ENCODE results near the gene DNAJC5.
"Not testable (repeated sequence)": the region's sequence is repeated elsewhere in the genome, so short reads cannot be mapped to it uniquely, and the experiment has no call there.

DNAJC5 gene

DNA sequence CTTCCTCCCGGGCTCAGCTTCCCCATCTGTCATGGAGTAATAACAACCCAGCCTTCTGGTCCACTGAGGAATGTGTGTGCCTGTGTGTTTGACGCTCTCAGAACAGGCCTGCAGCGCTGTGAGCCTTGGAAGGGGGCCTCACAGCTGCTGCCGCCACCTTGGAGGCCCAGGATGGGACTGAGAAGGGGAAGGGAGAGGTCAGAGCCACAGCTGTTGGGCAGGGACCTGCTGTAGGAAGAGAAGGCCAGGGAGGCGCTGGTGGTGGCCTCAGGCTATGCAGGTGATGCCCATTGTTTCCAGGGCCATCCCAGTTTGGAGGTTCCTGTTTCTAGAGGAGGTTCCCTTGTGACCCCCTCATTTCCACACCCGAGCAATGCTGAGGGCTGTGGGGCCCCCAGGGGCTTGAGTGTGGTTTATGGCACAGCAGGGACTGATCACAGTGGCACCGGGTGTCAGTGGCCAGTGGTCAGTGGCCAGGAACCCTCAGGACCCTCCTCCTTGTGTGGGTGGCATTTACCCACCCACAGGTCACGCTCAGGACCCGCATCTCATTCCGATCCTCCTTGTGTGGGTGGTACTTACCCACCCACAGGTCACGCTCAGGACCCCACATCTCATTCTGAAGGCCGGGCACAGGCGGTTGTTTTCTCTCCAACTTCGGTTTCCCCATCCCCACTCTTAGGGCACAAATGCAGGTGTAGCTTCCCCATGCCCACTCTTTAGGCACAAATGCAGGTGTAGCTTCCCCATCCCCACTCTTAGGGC, 15.8 kb upstream of the DNAJC5 start:
- H3K27ac ChIP-seq (ENCODE audit: low read depth, low read length, severe bottlenecking) = no peak overlapping the region
- peaks cover 82% of the 10 kb centered on the region for H3K36me3 ChIP-seq (ENCODE audit: control insufficient read depth, insufficient read depth, low read length)
- WGBS, 2 experiments (ENCODE audit: insufficient coverage in 2 of 2) = 94 to 97% methylated on average over 12 of the region's 14 CpGs
- H3K4me3 ChIP-seq (ENCODE audit: extremely low read depth, insufficient read depth, low read length, poor library complexity, severe bottlenecking) = no peak overlapping the region
- H3K4me1 ChIP-seq (ENCODE audit: control insufficient read depth, insufficient read depth, low read length, poor library complexity, severe bottlenecking) = no peaks in the 10 kb centered on the region
- H3K9me3 ChIP-seq (ENCODE audit: control insufficient read depth, low read length) = no peaks in the 10 kb centered on the region

GRCh38 chr20:63880901-63881300, 14.0 kb upstream of the DNAJC5 start:
- not testable (repeated sequence) for H3K9me3 ChIP-seq (ENCODE audit: control insufficient read depth, low read length)
- WGBS, 2 experiments (ENCODE audit: insufficient coverage in 2 of 2) = 96 to 97% methylated on average over 12 to 13 of the region's 13 CpGs

DNA sequence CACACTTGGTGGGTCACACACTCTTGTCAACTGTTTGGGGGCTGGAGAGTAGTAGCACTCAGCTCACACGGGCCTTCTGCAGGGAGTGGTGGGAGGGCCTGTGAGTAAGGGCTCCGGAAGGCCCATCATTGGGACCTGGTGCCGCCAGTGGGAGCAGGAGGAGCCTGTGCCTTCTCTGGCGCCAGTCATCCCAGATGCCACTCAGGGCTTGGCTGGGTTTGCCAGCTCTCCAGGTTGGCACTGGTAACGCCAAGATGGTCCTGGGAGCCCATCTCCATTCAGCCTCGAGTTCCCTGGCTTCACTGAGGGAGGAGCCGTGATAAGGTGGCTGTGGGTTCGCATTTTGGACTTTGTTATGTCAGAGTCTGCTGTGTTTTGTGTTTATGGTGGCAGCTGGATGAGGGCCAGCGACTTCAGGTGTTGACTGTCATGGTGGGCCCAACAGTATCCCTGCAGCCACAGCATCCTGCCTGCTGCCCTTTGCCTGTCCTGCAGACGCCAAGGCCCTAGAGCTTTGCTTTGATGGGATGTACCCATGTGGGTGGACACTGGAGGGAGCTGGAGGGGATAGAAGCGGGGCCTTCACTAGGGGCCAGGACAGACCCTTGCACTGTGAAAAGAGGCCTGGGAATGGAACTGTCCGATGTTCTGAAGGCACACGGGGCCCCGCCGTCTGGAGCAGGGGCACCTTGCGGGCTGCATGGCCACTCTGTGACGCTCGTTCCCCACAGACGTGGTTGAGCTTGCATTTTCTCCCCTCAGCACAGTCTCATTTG, 13.3 kb upstream of the DNAJC5 start:
- 94 to 99% methylated on average over 18 to 19 of the region's 19 CpGs for WGBS, 2 experiments (ENCODE audit: insufficient coverage in 2 of 2)
- no peak overlapping the region for H3K4me3 ChIP-seq (ENCODE audit: extremely low read depth, insufficient read depth, low read length, poor library complexity, severe bottlenecking)
- H3K27ac ChIP-seq (ENCODE audit: low read depth, low read length, severe bottlenecking) = no peak overlapping the region
- H3K4me1 ChIP-seq (ENCODE audit: control insufficient read depth, insufficient read depth, low read length, poor library complexity, severe bottlenecking) = no peaks in the 10 kb centered on the region
- H3K9me3 ChIP-seq (ENCODE audit: control insufficient read depth, low read length) = no peaks in the 10 kb centered on the region
- peaks cover 80% of the 10 kb centered on the region for H3K36me3 ChIP-seq (ENCODE audit: control insufficient read depth, insufficient read depth, low read length)

More at GRCh38 chr20:63880901-63881300, 14.0 kb upstream of the DNAJC5 start:
- H3K4me3 ChIP-seq (ENCODE audit: extremely low read depth, insufficient read depth, low read length, poor library complexity, severe bottlenecking); H3K4me1 ChIP-seq (ENCODE audit: control insufficient read depth, insufficient read depth, low read length, poor library complexity, severe bottlenecking); H3K27ac ChIP-seq (ENCODE audit: low read depth, low read length, severe bottlenecking): not testable (repeated sequence)
- H3K36me3 ChIP-seq (ENCODE audit: control insufficient read depth, insufficient read depth, low read length) = peaks cover 83% of the 10 kb centered on the region

GRCh38 chr20:63882257-63883200, 12.4 kb upstream of the DNAJC5 start:
- no peak overlapping the region for H3K27ac ChIP-seq (ENCODE audit: low read depth, low read length, severe bottlenecking)
- H3K4me1 ChIP-seq (ENCODE audit: control insufficient read depth, insufficient read depth, low read length, poor library complexity, severe bottlenecking) = no peaks in the 10 kb centered on the region
- H3K9me3 ChIP-seq (ENCODE audit: control insufficient read depth, low read length) = no peaks in the 10 kb centered on the region
- no peak overlapping the region for H3K4me3 ChIP-seq (ENCODE audit: extremely low read depth, insufficient read depth, low read length, poor library complexity, severe bottlenecking)
- H3K36me3 ChIP-seq (ENCODE audit: control insufficient read depth, insufficient read depth, low read length) = peaks cover 84% of the 10 kb centered on the region
- 94 to 98% methylated on average over 19 to 27 of the region's 28 CpGs for WGBS, 2 experiments (ENCODE audit: insufficient coverage in 2 of 2)

DNA sequence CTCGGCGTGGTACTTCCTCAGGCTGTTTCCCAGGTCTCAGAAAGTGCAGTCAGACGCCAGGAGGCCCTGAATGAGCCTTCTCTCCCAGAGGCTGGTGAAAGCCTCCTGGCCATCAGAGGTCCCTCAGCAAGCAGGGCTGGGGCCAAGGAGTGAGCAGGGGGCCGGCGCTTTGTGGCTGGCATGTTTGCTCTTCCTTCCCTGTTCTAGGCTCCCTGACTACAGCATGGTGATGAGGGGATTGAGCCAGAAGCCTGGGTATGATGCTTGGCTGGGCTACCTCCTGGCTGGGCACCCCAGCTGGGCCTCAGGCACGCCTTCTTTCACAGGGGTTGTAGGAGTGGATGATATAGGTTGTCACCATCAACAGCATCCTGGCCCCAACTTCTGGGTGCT, 11.7 kb upstream of the DNAJC5 start:
- Histone ChIP-seq H3K27ac (ENCODE audit: low read depth, low read length, severe bottlenecking) (no peak overlapping the region), H3K4me3 (ENCODE audit: extremely low read depth, insufficient read depth, low read length, poor library complexity, severe bottlenecking) (no peak overlapping the region), H3K36me3 (ENCODE audit: control insufficient read depth, insufficient read depth, low read length) (peaks cover 84% of the 10 kb centered on the region), H3K4me1 (ENCODE audit: control insufficient read depth, insufficient read depth, low read length, poor library complexity, severe bottlenecking) (no peaks in the 10 kb centered on the region), H3K9me3 (ENCODE audit: control insufficient read depth, low read length) (no peaks in the 10 kb centered on the region)
- WGBS, 2 experiments (ENCODE audit: insufficient coverage in 2 of 2) = 91 to 97% methylated on average over 4 to 5 of the region's 6 CpGs

DNA sequence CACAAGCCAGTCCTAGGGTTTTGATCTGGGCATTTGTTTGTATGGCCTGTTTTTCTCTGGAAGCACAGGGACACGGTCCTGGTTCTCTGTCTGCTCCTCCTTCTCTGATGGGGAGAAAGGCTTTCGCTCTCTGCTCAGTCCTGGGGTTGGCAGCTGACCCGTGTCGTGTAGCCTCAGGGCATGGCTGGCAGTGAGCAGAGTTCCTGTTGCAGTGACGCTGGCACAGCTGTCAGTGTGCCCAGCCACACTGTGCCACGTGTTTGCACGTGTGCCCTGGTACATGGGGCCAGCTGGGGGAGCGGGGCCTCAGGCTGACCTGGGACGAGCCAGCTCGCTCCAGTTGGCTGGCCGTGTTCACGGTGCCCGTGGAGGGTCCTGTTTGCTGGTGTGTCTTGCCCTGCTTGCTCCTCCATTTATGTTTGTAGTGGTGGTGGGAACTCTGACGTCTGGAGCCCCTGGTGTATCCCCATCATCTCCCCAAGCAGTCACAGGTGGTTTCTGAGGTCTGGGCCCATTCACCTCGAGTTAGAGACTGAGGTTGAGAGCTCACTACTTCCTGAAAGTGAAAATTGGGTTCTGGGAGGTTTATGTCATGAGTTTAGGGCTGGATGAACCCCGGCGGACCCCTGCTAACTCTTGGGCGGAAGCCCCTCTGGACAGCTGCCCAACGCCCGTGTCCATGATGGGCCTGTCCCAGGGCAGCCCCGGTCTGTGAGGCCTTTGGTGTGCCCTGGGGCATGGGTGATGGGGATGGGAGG, 10.2 kb upstream of the DNAJC5 start:
- Histone ChIP-seq H3K27ac (ENCODE audit: low read depth, low read length, severe bottlenecking) (no peak overlapping the region), H3K9me3 (ENCODE audit: control insufficient read depth, low read length) (no peaks in the 10 kb centered on the region), H3K4me1 (ENCODE audit: control insufficient read depth, insufficient read depth, low read length, poor library complexity, severe bottlenecking) (no peaks in the 10 kb centered on the region), H3K4me3 (ENCODE audit: extremely low read depth, insufficient read depth, low read length, poor library complexity, severe bottlenecking) (no peak overlapping the region), H3K36me3 (ENCODE audit: control insufficient read depth, insufficient read depth, low read length) (peaks cover 87% of the 10 kb centered on the region)
- 95 to 97% methylated on average over 12 to 19 of the region's 21 CpGs for WGBS, 2 experiments (ENCODE audit: insufficient coverage in 2 of 2)

DNA sequence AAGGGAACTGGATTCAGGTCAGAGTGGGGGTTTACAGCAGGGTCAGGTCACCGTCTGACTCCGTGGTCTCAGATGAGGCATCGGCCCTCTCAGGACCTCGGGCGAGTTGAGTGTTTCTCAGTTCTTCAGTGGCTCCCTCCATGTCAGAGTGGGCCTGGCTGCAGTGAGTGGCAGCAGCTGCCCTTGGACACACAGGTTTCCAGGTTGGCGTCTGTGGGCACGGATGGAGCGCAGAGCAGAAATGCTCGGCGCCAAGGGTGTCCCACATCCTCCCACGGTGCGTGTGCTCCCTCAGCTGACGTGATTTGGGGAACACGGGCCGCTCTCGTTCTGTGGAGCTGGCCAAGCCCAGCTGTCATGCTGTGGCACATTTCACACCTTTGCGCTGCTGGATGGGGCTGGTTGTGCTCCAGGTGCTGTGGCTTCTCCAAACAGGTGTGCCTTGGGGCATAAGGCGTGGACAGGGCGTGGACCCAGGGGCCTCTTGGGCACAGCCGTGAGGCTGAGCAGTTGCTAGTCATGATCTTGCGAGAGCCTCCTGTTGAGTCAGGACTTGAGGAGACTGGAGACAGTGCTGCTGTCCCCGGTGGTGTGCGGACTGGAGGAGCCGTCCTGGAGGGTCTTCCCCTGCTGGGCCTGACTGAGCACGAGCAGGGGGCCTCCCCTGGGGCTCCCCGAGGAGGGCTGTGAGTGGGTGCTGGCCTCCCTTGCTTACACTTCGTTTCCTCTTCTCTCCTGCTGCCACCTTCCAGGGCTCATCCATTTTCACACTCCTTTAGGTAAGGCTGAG, 9.5 kb upstream of the DNAJC5 start:
- no peak overlapping the region for H3K4me3 ChIP-seq (ENCODE audit: extremely low read depth, insufficient read depth, low read length, poor library complexity, severe bottlenecking)
- H3K36me3 ChIP-seq (ENCODE audit: control insufficient read depth, insufficient read depth, low read length) = peaks cover 92% of the 10 kb centered on the region
- H3K9me3 ChIP-seq (ENCODE audit: control insufficient read depth, low read length) = no peaks in the 10 kb centered on the region
- WGBS, 2 experiments (ENCODE audit: insufficient coverage in 2 of 2) = 96 to 97% methylated on average over 24 to 26 of the region's 27 CpGs
- no peaks in the 10 kb centered on the region for H3K4me1 ChIP-seq (ENCODE audit: control insufficient read depth, insufficient read depth, low read length, poor library complexity, severe bottlenecking)
- no peak overlapping the region for H3K27ac ChIP-seq (ENCODE audit: low read depth, low read length, severe bottlenecking)

DNA sequence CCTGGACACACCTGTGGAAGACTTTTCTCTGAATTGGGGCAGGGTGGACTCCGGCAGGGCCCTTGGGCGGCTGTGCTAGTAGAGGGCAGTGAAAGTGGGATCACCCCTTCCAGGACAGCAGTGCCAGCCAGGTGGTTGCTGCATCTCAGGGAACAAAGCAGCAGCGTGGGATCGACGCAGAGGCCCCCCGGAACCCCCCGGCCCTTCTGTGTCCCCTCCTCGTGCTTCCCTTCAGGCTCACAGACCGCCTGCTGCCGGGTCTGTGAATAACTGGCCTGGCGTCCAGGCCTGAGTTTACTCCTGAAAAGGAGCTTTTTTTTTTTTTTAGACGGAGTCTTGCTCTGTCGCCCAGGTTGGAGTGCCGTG, 8.9 kb upstream of the DNAJC5 start:
- H3K9me3 ChIP-seq (ENCODE audit: control insufficient read depth, low read length) = no peaks in the 10 kb centered on the region
- H3K4me3 ChIP-seq (ENCODE audit: extremely low read depth, insufficient read depth, low read length, poor library complexity, severe bottlenecking) = no peak overlapping the region
- no peak overlapping the region for H3K27ac ChIP-seq (ENCODE audit: low read depth, low read length, severe bottlenecking)
- peaks cover 92% of the 10 kb centered on the region for H3K36me3 ChIP-seq (ENCODE audit: control insufficient read depth, insufficient read depth, low read length)
- H3K4me1 ChIP-seq (ENCODE audit: control insufficient read depth, insufficient read depth, low read length, poor library complexity, severe bottlenecking) = no peaks in the 10 kb centered on the region
- WGBS, 2 experiments (ENCODE audit: insufficient coverage in 2 of 2) = 93 to 96% methylated on average over 11 to 12 of the region's 14 CpGs

GRCh38 chr20:63886921-63887320, 8.0 kb upstream of the DNAJC5 start:
- Histone ChIP-seq H3K4me1 (ENCODE audit: control insufficient read depth, insufficient read depth, low read length, poor library complexity, severe bottlenecking) (no peaks in the 10 kb centered on the region), H3K36me3 (ENCODE audit: control insufficient read depth, insufficient read depth, low read length) (peaks cover 92% of the 10 kb centered on the region), H3K27ac (ENCODE audit: low read depth, low read length, severe bottlenecking) (no peak overlapping the region), H3K4me3 (ENCODE audit: extremely low read depth, insufficient read depth, low read length, poor library complexity, severe bottlenecking) (no peak overlapping the region), H3K9me3 (ENCODE audit: control insufficient read depth, low read length) (no peaks in the 10 kb centered on the region)
- WGBS, 2 experiments (ENCODE audit: insufficient coverage in 2 of 2) = 94 to 98% methylated on average over 10 to 11 of the region's 11 CpGs

Data from mesodermal cell (in vitro differentiated cells).